ENCODE results near the gene ISCA2. TPM values are rescaled to one million over a fixed set of nuclear protein-coding genes. Genes with fewer than 3 reads are reported as not detected.

ISCA2 gene
- total and polyA plus RNA-seq, 9 of the 15 experiments (the other 6 are each of a cell fraction or from before 2014, with no cell fraction given), result 5.0 to 36.7 (median 18.1) TPM

GRCh38 chr14:74468513-74468912 lies 25.1 kb upstream of the ISCA2 start:
- Histone ChIP-seq H3K4me2 (ENCODE audit: insufficient read depth, low read length) (no peak overlapping the region), H3K27ac (ENCODE audit: extremely low read depth, low read depth, low read length) (no peak overlapping the region), H3K9ac (ENCODE audit: insufficient read depth in 1 of 2, low read depth in 2 of 2, low read length in 2 of 2) (no peak overlapping the region), H3K79me2 (ENCODE audit: control insufficient read depth, insufficient read depth, low read length) (no peaks in the 10 kb centered on the region), H3K9me3 (replicated peaks; ENCODE audit: control insufficient read depth, insufficient read depth, low read depth, low read length) (no peaks in the 10 kb centered on the region), H3K4me3 (no peak overlapping the region), H4K20me1 (replicated peaks; ENCODE audit: control insufficient read depth, insufficient read depth, low read length) (no peaks in the 10 kb centered on the region), H3K27me3 (ENCODE audit: control insufficient read depth in 2 of 2, insufficient read depth in 2 of 2, low read length in 2 of 2) (peaks cover 0 to 27% of the 10 kb centered on the region in 2 experiments; a peak in 2 of 5 replicates), H3K4me1 (replicated peaks in 1 of 2; ENCODE audit: control insufficient read depth in 2 of 2, insufficient read depth in 2 of 2, low read length in 2 of 2) (no peaks in the 10 kb centered on the region; a peak in 1 of 5 replicates), H3K36me3 (ENCODE audit: control insufficient read depth, insufficient read depth, low read length) (no peaks in the 10 kb centered on the region), H3K9me1 (ENCODE audit: control insufficient read depth, insufficient read depth, low read length) (no peaks in the 10 kb centered on the region), H2AFZ (ENCODE audit: low read depth, low read length) (no peak overlapping the region)
- ChIA-PET CTCF (ENCODE audit: low intra/inter-chr PET ratio) (no interaction called here), POLR2A (no interaction called here)
- no TSS peak for BruUV-seq (replicated peaks)
- 0% methylated on average over 3 of the region's 3 CpGs for WGBS (ENCODE audit: insufficient coverage, low coverage, missing lambda C conversion rate)
- TF ChIP-seq ZNF717 (CRISPR knock-in tag; IDR thresholded peaks at IDR 0.05), result no peak
- intact Hi-C loops (cut with micrococcal nuclease), result no loop called here
- in situ Hi-C loops (cut with MboI), result no loop called here
- FAIRE-seq (no peak), ATAC-seq (no peak), DNase-seq (ENCODE audit: extremely low read depth in 1 of 4, low spot score in 3 of 4) (no peak)

DNA sequence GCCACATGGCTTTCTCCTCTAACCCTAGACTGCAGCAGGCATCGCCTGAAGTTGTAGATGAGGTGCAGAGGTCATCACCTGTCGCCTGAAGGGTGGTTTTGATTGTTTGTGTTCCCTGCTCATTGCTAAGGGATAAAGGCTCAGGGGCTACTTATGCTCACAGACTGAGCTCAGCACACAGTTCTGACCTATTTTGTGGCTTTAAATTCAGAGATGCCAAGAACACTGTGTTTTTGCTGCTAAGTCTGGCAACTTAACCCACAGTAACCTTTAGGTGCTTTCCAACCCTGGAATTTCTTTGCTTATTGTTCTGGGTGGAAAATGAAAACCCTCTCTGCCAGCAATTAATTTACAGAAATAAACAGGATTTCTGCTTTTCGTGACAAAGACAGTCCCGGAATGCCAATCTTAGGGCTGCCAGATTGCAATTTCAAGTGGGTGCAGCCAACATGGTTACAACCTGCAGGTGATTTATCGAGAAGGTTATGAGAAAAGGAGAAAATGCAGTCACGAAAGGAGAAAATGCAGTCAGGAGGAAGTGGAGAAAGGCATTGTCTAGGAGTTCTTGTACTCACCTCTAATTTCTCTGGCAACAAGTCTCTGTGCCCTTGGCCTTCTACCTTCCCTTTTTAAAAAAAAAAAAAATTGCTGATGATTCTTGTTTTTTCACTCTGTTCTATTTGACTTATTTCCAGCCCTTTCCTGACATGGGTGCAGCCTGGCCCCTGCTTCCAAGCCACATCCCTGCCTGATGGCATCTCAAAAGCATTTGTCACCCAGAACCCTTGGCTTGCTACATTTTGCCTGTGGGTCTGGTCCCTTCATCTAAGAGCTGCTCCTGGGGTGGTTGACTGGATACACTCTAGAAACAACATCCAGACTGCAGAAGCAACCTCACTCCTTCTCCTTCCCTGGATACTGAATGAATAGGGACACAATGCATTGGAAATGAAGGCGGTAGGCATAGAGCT lies 23.7 kb upstream of the ISCA2 start:
- ChIA-PET CTCF (ENCODE audit: low intra/inter-chr PET ratio) (no interaction called here), POLR2A (interaction anchor here (0.7 to 1.2 kb wide), 2 partner anchors 114 to 224 kb away, joined by 3 read pairs; no protein-coding TSS in a partner anchor)
- ATAC-seq, result no peak
- no peak for DNase-seq (ENCODE audit: extremely low read depth in 1 of 4, low spot score in 3 of 4)
- H2AFZ ChIP-seq (ENCODE audit: low read depth, low read length), result no peak overlapping the region
- no peaks in the 10 kb centered on the region for H3K79me2 ChIP-seq (ENCODE audit: control insufficient read depth, insufficient read depth, low read length)
- no peaks in the 10 kb centered on the region for H4K20me1 ChIP-seq (replicated peaks; ENCODE audit: control insufficient read depth, insufficient read depth, low read length)
- H3K9ac ChIP-seq (ENCODE audit: insufficient read depth in 1 of 2, low read depth in 2 of 2, low read length in 2 of 2), result no peak overlapping the region
- no peaks in the 10 kb centered on the region for H3K9me3 ChIP-seq (replicated peaks; ENCODE audit: control insufficient read depth, insufficient read depth, low read depth, low read length)
- 0% methylated on average over 7 of the region's 7 CpGs for WGBS (ENCODE audit: insufficient coverage, low coverage, missing lambda C conversion rate)
- no peak overlapping the region for H3K4me2 ChIP-seq (ENCODE audit: insufficient read depth, low read length)
- no peak for FAIRE-seq
- H3K4me1 ChIP-seq (replicated peaks in 1 of 2; ENCODE audit: control insufficient read depth in 2 of 2, insufficient read depth in 2 of 2, low read length in 2 of 2), result no peaks in the 10 kb centered on the region; a peak in 1 of 5 replicates
- intact Hi-C loops (cut with micrococcal nuclease), result no loop called here
- no peaks in the 10 kb centered on the region for H3K36me3 ChIP-seq (ENCODE audit: control insufficient read depth, insufficient read depth, low read length)
- no peak overlapping the region for H3K27ac ChIP-seq (ENCODE audit: extremely low read depth, low read depth, low read length)
- H3K4me3 ChIP-seq, result no peak overlapping the region
- no TSS peak for BruUV-seq (replicated peaks)
- in situ Hi-C loops (cut with MboI), result loop anchor here (10.0 kb wide), 1 partner anchor 105 kb away; no protein-coding TSS in a partner anchor
- no peaks in the 10 kb centered on the region for H3K9me1 ChIP-seq (ENCODE audit: control insufficient read depth, insufficient read depth, low read length)
- H3K27me3 ChIP-seq (ENCODE audit: control insufficient read depth in 2 of 2, insufficient read depth in 2 of 2, low read length in 2 of 2), result peaks cover 0 to 17% of the 10 kb centered on the region in 2 experiments; a peak in 2 of 5 replicates
- TF ChIP-seq, protein P1, sequence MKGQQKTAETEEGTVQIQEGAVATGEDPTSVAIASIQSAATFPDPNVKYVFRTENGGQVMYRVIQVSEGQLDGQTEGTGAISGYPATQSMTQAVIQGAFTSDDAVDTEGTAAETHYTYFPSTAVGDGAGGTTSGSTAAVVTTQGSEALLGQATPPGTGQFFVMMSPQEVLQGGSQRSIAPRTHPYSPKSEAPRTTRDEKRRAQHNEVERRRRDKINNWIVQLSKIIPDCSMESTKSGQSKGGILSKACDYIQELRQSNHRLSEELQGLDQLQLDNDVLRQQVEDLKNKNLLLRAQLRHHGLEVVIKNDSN (CRISPR knock-in tag; IDR thresholded peaks at IDR 0.05), result no peak
- TF ChIP-seq JUN (IDR thresholded peaks at IDR 0.05; ENCODE audit: borderline replicate concordance, low read depth, low read length) (no peak), JUN (CRISPR knock-in tag; IDR thresholded peaks at IDR 0.05; ENCODE audit: borderline replicate concordance) (no peak)
- TF ChIP-seq, protein P2, sequence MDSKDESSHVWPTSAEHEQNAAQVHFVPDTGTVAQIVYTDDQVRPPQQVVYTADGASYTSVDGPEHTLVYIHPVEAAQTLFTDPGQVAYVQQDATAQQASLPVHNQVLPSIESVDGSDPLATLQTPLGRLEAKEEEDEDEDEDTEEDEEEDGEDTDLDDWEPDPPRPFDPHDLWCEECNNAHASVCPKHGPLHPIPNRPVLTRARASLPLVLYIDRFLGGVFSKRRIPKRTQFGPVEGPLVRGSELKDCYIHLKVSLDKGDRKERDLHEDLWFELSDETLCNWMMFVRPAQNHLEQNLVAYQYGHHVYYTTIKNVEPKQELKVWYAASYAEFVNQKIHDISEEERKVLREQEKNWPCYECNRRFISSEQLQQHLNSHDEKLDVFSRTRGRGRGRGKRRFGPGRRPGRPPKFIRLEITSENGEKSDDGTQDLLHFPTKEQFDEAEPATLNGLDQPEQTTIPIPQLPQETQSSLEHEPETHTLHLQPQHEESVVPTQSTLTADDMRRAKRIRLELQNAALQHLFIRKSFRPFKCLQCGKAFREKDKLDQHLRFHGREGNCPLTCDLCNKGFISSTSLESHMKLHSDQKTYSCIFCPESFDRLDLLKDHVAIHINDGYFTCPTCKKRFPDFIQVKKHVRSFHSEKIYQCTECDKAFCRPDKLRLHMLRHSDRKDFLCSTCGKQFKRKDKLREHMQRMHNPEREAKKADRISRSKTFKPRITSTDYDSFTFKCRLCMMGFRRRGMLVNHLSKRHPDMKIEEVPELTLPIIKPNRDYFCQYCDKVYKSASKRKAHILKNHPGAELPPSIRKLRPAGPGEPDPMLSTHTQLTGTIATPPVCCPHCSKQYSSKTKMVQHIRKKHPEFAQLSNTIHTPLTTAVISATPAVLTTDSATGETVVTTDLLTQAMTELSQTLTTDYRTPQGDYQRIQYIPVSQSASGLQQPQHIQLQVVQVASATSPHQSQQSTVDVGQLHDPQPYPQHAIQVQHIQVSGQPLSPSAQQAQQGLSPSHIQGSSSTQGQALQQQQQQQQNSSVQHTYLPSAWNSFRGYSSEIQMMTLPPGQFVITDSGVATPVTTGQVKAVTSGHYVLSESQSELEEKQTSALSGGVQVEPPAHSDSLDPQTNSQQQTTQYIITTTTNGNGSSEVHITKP (IDR thresholded peaks at IDR 0.05; ENCODE audit: partially characterized antibody), result no peak
- TF ChIP-seq, protein P3, sequence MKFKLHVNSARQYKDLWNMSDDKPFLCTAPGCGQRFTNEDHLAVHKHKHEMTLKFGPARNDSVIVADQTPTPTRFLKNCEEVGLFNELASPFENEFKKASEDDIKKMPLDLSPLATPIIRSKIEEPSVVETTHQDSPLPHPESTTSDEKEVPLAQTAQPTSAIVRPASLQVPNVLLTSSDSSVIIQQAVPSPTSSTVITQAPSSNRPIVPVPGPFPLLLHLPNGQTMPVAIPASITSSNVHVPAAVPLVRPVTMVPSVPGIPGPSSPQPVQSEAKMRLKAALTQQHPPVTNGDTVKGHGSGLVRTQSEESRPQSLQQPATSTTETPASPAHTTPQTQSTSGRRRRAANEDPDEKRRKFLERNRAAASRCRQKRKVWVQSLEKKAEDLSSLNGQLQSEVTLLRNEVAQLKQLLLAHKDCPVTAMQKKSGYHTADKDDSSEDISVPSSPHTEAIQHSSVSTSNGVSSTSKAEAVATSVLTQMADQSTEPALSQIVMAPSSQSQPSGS (CRISPR knock-in tag; IDR thresholded peaks at IDR 0.05), result no peak

Measured in K562 (cell line).